AG04450 (cell line): ENCODE data around the gene MKS1. TPM values are rescaled to one million over a fixed set of nuclear protein-coding genes. Genes with fewer than 3 reads are reported as not detected.

ENCODE experiments used
- CTCF ChIA-PET: fragments of 300-600, 350-600 bp; formaldehyde crosslinking; extraction: SDS; loops from one replicate; lab custom pipeline; 2022; ENCODE audit warnings: antibody characterized with exemption, inconsistent platforms; lab: Charles Lee
- POLR2A ChIA-PET: fragments of 350-600 bp; formaldehyde crosslinking; extraction: SDS; loops from one replicate; lab custom pipeline; 2021; ENCODE audit warnings: antibody characterized with exemption, inconsistent platforms; lab: Yijun Ruan, JAX
- DNase-seq: peaks from one replicate; pipeline ENCODE4 v3.0.0-alpha.2; 2011; ENCODE audit warnings: low read depth, low spot score
- H3K27ac ChIP-seq: one replicate; pipeline ENCODE4 v1.5.1; 2012; ENCODE audit warnings: low read depth, low read length, control low read depth
- H3K27me3 ChIP-seq: one replicate; pipeline ENCODE4 v1.6.0; 2012; ENCODE audit warnings: low read length; ENCODE audit not compliant: control insufficient read depth, insufficient read depth
- H3K4me3 ChIP-seq: 2 replicates; pipeline ENCODE4 v1.5.1; 2011; ENCODE audit warnings: mild to moderate bottlenecking, low read depth, low read length, control low read depth
- H3K9me3 ChIP-seq: 2 replicates; pipeline ENCODE4 v1.5.1; 2012; ENCODE audit warnings: low read length; ENCODE audit not compliant: control insufficient read depth, insufficient read depth
- polyA plus RNA-seq: library from polyadenylated mRNA; depleted of rRNA; stranded (reverse); fragments of >200 nt; gene quantifications from 2 replicates; pipeline ENCODE4 v1.2.3, GENCODE V29; 2011
- TF ChIP-seq, protein P1 (sequence below): IDR thresholded peaks from 2 replicates; pipeline ENCODE4 v1.5.1; 2011; ENCODE audit warnings: low read depth, low read length, control low read depth, inconsistent platforms

MKS1 gene
- polyA plus RNA-seq, 1 experiment = 14.4 TPM

DNA sequence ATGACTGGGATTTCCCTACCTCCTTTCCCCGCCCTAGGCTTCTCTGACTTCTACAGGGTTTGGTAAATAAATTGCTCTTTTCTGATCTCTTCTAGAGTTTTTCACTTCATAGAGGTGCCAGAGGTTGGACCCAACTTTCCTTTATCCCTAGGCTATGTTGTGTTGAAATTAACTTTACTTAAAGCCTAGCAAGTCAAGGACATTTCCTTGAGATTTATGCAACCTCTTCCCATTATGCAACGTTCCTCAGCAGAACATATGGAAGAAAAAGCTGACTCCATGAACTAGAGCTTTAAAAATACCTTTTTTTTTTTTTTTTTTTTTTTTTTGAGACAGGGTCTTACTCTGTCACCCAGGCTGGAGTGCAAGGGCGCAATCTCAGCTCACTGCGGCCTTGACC, 46.2 kb upstream of the MKS1 start:
- no peak for DNase-seq
- Histone ChIP-seq H3K27ac (no peak overlapping the region), H3K4me3 (no peak overlapping the region), H3K9me3 (no peaks in the 10 kb centered on the region), H3K27me3 (peaks cover 11% of the 10 kb centered on the region)
- TF ChIP-seq, protein P1, sequence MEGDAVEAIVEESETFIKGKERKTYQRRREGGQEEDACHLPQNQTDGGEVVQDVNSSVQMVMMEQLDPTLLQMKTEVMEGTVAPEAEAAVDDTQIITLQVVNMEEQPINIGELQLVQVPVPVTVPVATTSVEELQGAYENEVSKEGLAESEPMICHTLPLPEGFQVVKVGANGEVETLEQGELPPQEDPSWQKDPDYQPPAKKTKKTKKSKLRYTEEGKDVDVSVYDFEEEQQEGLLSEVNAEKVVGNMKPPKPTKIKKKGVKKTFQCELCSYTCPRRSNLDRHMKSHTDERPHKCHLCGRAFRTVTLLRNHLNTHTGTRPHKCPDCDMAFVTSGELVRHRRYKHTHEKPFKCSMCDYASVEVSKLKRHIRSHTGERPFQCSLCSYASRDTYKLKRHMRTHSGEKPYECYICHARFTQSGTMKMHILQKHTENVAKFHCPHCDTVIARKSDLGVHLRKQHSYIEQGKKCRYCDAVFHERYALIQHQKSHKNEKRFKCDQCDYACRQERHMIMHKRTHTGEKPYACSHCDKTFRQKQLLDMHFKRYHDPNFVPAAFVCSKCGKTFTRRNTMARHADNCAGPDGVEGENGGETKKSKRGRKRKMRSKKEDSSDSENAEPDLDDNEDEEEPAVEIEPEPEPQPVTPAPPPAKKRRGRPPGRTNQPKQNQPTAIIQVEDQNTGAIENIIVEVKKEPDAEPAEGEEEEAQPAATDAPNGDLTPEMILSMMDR = no peak
- POLR2A ChIA-PET = no interaction called here
- CTCF ChIA-PET = no interaction called here

DNA sequence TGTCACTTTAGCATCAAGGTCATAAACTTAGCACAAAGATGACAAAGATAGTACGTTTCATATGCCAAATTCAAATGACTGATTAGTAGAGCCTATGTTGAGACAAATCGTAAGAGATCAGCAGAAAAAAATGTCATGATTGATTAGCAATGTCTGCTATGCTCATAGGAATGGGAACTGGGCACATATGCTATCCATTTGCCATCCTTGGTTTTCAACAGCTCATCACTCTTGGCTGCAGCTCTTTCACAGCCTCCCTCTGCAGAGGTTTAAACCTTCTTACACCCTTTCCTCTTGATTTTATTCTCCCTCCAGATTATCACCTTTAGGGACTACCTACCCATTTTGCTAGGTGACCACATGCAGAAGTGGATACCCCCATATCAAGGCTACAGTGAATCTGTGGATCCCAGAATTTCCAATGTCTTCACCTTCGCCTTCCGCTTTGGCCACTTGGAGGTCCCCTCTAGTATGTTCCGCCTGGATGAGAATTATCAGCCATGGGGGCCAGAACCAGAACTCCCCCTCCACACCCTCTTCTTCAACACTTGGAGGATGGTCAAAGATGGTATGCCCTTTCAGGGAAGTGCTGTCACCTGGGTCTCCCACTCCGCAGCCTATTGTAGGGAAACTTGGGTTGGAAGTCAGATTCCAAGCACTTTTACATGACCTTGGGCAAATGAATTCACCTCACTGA, 45.5 kb upstream of the MKS1 start:
- H3K4me3 ChIP-seq = no peak overlapping the region
- POLR2A ChIA-PET = no interaction called here
- TF ChIP-seq, protein P1 = no peak
- no peak for DNase-seq
- peaks cover 11% of the 10 kb centered on the region for H3K27me3 ChIP-seq
- H3K27ac ChIP-seq = no peak overlapping the region
- CTCF ChIA-PET = interaction anchor here (1.8 kb wide), 1 partner anchor 15 kb away, joined by 6 read pairs; no protein-coding TSS in a partner anchor
- H3K9me3 ChIP-seq = no peaks in the 10 kb centered on the region

- H3K9me3 ChIP-seq = no peaks in the 10 kb centered on the region
- peaks cover 8% of the 10 kb centered on the region for H3K27me3 ChIP-seq
- DNase-seq = no peak
- CTCF ChIA-PET = interaction anchor here (1.8 kb wide), 1 partner anchor 14 kb away, joined by 6 read pairs; no protein-coding TSS in a partner anchor
- POLR2A ChIA-PET = no interaction called here
- TF ChIP-seq, protein P1 = no peak
- no peak overlapping the region for H3K4me3 ChIP-seq
- no peak overlapping the region for H3K27ac ChIP-seq
These were observed 44.7 kb upstream of the MKS1 start for GRCh38 chr17:58263773-58264172.

DNA sequence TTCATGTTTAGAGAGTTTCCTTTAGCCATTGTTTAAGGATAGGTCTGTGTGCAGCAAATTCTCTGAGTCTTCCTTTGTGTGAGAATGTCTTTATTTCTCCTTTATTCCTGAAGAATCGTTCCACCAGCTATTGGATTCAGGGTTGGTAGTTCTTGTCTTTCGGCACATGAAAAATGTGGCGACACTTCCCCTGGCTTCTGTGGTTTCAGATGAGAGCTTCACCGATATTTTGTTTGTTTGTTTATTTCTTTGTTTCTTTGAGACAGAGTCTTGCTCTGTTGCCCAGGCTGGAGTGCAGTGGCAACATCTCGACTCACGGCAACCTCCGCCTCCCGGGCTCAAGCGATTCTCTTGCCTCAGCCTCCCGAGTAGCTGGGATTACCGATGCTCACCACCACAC, 43.1 kb upstream of the MKS1 start:
- no peak for DNase-seq
- CTCF ChIA-PET = no interaction called here
- H3K27me3 ChIP-seq = peaks cover 7% of the 10 kb centered on the region
- no peak overlapping the region for H3K27ac ChIP-seq
- no peaks in the 10 kb centered on the region for H3K9me3 ChIP-seq
- no peak overlapping the region for H3K4me3 ChIP-seq
- TF ChIP-seq, protein P1 = no peak
- POLR2A ChIA-PET = interaction anchor here (0.6 kb wide), 1 partner anchor 108 kb away, joined by 8 read pairs; no protein-coding TSS in a partner anchor

- Histone ChIP-seq H3K9me3 (peaks cover 2% of the 10 kb centered on the region; the same call in 1 of the 2 replicates), H3K27ac (no peak overlapping the region), H3K4me3 (no peak overlapping the region), H3K27me3 (peaks cover 27% of the 10 kb centered on the region)
- CTCF ChIA-PET = interaction anchor here (0.6 kb wide), 1 partner anchor 118 kb away, joined by 3 read pairs; no protein-coding TSS in a partner anchor
- TF ChIP-seq, protein P1 = no peak
- POLR2A ChIA-PET = no interaction called here
- DNase-seq = no peak
These were observed 35.7 kb upstream of the MKS1 start for GRCh38 chr17:58254803-58255202.
